GM18508 (cell line): ENCODE results near the gene ANKRD36C.
"Not testable (repeated sequence)": the region's sequence is repeated elsewhere in the genome, so short reads cannot be mapped to it uniquely, and the experiment has no call there.

Experiments
- ATAC-seq: cut with Tn5 transposase; IDR thresholded peaks from one replicate; pipeline ENCODE4 v1.9.1; 2021; ENCODE audit warnings: moderate number of reproducible peaks; ENCODE audit not compliant: insufficient read depth, unreplicated experiment

The ANKRD36C gene

DNA sequence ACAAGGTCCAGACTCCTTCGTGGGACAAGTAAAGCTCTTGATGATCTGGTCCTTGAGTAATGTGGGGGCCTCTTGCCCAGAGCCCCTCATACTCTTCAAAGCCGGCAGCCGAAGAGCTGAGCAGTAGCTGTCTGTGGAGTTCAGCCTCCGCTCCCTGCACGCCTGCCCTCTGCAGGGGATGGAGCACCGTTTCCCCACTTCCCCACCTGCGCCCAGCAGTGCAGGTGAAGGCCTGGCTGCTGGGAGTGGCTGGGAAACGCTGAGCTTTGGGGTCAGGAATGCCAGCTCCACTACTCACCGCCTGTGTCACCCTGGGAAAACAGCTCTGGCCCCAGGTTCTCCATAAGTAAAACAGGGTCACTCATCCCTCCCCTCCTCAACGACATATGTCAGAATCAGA, 18.2 kb upstream of the ANKRD36C start:
- ATAC-seq = not testable (repeated sequence)

DNA sequence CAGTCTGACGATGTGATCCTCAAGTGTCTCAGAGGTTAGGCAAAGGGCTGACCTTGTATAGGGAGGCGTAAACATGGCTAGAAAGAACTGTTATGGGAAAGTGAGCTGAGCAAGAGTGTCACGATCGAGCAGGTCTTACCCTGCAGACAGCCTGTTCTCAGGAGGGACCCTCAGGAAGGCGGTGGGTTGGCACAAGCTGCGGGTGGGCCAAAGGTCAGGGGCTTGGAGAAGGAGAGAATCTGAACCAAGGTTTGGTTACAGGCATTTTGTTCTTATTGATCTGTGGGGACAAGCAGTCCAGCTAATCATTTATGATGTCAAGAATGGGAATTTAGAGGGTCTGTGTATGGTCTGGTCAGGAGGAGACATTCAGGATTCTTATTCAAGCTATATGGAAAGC, 16.4 kb upstream of the ANKRD36C start:
- not testable (repeated sequence) for ATAC-seq

DNA sequence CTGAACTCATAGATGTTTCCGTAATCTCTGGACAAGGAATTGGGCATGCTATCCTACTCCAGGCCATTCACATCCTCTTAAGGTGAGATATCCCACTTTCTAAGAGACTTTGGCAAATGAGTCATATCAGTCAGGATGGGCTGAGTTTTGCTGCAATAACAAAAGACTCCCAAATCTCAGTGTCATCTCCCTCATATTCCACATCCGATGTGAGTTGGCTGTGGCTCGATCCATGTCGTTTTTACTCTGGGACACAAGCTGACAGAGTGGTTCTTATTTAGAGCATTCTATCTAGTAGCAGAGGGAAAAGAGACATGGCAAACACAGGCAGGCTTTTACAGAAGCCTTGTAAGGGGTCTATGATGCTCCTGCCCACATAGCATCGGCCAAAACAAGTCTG, 14.6 kb upstream of the ANKRD36C start:
- not testable (repeated sequence) for ATAC-seq

DNA sequence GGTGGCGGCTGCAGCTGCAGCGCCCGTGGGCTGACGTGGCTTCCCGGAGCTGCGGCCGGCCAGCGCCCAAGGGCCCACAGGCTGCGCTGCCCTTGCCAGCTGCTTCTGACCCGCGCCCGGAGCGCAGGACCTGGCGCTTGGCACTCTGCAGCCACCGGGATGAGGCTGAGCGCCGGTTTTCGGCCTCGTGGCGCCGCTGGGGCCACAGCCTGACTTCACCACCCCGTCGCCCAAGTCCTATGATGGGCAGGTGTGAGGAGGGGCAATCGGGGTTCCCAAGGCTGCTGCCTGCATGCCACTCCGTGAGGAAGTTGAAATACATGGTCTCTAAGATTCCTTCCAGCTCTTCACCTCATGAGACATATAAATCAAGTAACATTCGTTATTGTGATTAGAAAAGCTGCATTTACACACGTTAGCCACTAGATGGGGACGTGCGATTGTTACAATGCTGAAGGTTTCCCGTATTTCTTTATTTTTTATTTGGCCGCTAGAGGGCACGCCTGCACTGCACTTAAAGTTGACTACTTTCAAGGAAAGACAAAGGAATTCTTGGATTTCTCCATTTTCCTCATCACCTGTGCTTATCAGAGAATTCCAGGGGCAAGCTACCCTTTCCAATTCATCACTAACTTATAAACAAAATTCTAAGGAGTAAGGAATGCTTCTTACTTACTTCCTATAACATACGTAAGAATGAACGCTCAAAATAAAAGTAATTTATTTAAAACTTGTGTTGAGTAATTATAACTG, 1.1 kb upstream of the ANKRD36C start:
- ATAC-seq = not testable (repeated sequence)

DNA sequence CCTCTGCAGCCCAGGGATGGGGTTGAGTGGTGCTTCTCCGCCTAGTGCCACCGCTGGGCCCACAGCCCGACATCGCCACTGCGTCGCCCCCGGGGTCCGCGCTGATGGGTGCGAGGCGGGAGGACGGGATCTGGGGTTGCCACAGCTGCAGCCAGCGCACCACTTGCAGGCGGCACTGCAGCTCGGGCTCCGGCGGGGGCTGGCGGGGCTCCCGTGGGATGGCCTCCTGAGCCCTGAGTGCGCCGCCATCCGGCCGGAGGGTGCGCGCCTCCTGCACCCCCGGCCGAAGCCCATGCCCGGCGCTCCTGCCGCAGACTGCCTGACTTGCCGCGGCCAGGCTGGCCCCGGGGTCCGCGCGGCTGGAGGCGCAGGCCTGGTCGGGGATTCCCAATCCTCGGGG, 478 bp upstream of the ANKRD36C start:
- ATAC-seq = peak; percentile 17

DNA sequence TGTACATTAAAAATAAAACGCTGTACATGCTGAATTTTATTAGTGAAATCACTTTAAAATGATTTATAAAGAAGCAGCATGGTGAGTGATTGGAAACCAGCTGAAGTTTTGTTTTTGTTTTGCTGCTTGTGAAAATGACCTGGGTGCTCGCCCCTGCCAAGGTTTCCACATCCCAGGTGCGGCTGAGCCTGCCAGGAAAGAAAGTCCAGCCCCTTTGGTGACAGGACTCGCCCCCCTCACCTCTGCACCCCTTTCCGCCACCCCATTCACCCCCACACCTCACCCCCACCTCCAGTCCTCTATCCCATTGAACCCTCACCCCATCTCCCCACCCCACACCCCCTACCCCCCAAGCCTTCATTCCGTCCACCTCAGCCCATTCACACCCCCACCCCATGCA, 740 bp downstream of the ANKRD36C start:
- not testable (repeated sequence) for ATAC-seq

DNA sequence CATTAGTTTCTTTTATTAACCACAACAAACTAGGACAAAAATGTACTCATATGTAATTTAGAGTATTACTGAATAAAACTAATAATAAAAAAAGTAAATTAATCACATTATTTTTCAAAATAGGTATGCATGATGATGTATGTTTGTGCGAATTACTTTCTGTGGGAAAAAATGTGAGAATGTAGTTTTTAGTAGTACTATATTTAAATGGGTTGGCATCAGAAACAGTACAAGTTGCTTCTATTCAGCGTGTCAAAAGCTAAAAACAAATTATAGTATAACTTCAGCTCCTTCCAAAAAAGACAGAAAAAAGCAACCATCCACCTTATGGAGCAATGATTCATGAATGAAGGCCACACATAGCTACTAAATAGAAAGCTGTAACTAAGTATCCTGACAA, 40.0 kb downstream of the ANKRD36C start:
- ATAC-seq = not testable (repeated sequence)

DNA sequence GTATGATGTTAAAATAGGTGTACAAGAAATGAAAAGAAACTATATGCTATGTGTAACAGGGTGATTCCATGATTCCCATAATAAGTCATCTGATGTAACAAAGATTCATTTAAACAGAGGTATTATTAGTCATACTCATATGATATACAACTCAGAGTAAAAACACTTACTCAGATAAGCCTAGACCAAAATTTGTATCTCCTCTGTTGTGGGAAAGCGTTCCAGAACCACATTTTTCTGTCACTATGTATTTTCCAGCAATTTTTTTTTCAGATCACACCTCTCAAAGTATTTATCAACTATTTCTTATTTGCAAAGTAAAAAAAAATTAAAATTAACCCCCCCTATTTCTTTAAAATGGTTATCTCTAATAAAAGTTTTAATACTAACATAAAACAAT, 43.6 kb downstream of the ANKRD36C start:
- ATAC-seq = not testable (repeated sequence)

DNA sequence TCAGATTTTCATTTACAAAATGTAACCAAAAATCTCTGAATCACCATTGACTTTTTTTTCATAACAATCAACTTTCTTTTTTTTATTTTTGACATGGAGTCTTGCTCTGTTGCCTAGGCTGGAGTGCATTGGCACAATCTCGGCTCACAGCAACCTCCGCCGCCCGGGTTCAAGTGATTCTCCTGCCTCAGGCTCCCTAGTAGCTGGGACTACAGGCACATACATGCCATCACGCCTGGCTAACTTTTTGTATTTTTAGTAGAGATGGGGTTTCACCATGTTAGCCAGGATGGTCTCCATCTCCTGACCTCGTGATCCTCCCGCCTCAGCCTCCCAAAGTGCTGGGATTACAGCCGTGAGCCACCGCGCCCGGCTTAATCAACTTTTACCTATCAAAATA, 51.7 kb downstream of the ANKRD36C start:
- not testable (repeated sequence) for ATAC-seq

DNA sequence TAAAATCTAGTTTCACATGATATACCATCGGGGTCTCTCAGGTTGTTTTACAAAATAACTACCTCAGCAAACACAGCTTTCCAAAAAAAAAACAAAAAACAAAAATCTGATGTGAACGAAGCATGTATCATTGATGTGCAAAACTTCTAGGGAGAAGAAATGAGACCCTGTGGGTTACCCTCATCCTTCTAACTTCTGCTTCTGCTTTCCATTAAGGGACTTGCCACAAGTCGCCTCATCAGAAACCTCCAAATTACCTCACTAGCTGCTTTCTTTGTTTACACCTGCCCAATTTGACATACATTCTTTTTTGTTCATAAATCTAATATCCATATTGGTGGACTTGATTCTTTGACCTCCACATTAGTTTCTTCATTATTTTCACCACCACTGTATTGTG, 60.9 kb downstream of the ANKRD36C start:
- not testable (repeated sequence) for ATAC-seq

DNA sequence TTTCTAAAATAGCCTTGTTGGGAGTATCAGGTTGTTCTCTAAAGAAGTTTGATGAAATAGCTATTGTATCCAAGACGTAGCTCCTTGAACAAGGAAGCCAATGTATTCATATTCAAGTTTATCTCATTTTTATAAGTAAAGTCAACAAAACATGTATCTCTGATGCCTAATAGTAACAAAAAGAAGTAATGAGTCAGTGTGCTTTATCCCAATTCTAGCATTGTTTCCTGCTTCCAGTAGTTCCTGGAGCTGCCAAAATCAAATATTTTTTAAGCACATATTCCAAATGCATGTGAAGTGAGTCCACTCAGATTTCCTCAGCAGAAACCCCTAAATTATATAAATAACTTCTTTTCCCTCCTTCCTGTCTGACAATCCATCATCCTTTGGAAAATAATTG, 74.6 kb downstream of the ANKRD36C start:
- ATAC-seq = not testable (repeated sequence)

DNA sequence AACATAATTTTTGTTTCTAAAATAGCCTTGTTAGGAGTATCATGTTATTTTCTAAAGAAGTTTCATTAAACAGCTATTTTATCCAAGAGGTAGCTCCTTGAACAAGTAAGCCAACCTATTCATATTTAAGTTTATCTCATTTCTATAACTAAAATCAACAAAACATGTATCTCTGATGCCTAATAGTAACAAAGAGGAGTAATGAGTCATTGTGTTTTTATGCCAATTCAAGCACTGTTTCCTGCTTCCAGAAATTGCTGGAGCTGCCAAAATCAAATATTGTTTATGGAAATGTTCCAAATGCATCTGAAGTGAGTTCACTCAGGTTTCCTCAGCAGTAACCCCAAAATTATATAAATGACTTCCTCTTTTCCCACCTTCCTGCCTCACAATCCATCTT, 76.5 kb downstream of the ANKRD36C start:
- not testable (repeated sequence) for ATAC-seq

DNA sequence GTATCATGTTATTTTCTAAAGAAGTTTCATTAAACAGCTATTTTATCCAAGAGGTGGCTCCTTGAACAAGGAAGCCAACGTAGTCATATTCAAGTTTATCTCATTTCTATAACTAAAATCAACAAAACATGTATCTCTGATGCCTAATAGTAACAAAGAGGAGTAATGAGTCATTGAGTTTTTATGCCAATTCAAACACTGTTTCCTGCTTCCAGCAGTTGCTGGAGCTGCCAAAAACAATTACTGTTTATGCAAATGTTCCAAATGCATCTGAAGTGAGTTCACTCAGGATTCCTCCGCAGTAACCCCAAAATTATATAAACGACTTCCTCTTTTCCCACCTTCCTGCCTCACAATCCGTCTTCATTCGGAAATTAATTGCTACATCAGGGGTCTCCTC, 80.2 kb downstream of the ANKRD36C start:
- ATAC-seq = not testable (repeated sequence)

DNA sequence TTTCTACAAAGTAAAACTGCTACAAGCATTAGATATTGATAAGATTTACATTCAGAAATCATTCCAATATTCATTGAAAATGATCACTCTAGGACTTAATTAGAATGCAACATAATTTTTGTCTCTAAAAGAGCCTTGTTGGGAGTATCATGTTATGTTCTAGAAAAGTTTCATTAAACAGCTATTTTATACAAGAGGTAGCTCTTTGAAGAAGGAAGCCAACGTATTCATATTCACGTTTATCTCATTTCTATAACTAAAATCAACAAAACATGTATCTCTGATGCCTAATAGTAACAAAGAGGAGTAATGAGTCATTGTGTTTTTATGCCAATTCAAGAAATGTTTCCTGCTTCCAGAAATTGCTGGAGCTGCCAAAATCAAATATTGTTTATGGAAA, 97.2 kb downstream of the ANKRD36C start:
- ATAC-seq = not testable (repeated sequence)

DNA sequence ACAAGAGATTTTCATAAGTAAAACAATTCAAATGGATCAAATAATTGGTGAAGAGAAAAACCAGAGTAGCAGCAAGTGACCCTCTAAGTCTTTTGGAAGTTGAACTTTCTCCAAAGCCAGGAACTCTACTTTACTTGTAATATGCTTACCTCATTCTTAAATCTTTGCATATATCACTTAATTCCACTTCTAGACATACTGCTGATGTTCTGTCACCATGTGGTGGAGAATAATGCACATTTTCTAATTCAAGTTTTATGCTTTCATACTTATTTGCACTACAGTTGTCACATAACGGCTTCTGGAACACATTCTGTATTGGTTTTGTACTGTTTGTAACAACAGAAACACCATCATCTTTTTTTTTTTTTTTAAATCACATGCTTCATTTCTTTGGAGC, 123.7 kb downstream of the ANKRD36C start:
- not testable (repeated sequence) for ATAC-seq

DNA sequence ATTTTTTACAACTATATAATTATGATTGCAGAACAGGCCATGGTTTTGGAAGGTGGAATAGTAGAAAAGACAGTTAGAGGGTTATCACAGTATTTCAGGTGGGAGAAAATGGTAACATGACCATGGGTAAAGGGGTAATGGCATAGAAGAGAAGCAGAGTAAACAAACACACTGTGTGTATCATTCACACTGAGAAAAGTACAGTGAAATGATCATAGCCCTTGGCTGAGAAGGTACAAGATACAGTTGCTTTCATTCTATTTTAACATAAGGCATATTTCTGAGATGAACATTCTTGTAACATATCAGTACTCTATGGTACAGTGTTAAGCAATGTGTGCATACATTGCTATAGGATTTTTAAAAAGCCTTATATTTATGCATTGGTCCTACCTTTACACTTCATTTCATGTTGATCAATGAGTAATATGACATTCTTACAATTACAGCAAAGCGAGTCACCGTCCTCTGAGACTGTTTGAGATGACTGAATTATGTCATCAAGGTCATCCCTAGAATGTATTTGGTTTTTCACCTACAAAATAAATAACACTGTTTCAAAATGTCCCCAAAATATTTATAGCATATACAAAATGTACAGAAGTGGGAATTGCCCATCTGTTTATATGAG, 124.5 kb downstream of the ANKRD36C start:
- ATAC-seq = not testable (repeated sequence)

DNA sequence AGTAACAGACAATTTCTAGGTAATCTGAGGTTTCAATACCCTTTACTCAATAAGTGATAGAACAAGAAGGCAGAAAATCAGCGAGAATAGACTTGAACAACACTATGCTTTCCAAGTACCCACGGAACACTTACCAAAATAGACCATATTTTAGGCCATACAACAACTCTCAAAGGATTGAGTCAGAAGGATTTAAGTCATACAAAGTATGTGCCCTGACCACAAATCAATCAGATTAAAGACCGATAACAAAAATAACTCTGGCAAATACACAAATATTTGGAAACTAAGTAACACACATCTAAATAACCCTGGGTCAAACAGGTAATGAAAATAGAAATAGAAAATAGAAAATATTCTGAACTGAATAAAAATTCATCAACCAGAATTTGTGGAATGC, 129.5 kb downstream of the ANKRD36C start:
- not testable (repeated sequence) for ATAC-seq

DNA sequence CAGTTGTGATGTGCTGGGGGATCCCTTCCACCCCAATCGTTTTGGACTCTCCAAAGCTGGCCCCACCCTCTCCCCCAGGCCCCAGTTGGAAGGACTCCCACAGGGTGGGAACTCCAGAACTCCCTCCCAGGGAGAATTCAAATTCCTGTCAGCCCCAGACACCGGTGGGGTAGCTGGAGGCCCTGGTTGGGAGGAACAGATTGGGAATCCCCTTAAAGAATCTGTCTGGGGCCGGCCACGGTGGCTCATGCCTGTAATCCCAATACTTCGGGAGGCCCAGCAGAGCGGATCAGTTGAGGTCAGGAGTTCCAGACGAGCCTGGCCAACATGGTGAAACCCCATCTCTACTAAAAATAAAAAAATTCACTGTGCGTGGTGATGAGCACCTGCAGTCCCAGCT, 155.5 kb downstream of the ANKRD36C start:
- no peak for ATAC-seq

DNA sequence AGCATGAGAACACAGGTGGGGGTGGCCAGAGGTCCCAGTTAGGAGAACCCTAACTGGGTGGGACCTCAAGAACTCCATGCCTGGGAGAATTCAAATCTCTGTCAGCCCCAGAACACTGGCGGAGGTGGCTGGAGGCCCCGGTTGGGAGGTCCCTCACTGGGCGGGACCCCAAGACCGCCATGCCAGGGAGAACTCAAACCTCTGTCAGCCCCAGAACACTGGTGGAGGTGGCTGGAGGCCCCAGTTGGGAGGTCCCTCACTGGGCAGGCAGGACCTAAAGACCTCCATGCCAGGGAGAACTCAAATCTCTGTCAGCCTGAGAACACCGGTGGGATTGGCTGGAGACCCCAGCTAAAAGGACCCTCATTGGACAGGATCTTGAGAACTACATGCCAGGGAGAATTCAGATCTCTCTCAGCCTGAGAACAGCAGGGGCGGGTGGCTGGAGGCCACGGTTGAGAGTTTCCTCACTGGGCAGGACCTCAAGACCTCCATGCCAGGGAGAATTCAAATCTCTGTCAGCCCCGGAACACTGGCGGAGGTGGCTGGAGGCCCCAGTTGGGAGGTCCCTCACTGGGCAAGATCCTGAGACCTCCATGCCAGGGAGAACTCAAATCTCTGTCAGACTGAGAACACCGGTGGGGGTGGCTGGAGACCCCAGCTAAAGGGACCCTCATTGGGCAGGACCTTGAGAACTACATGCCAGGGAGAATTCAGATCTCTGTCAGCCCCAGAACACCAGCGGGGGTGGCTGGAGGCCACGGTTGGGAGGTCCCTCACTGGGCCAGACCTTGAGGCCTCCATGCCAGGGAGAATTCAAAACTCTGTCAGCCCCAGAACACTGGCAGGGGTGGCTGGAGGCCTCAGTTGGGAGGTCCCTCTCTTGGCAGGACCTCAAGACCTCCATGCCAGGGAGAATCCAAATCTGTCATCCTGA, 157.3 kb downstream of the ANKRD36C start:
- ATAC-seq = not testable (repeated sequence)

DNA sequence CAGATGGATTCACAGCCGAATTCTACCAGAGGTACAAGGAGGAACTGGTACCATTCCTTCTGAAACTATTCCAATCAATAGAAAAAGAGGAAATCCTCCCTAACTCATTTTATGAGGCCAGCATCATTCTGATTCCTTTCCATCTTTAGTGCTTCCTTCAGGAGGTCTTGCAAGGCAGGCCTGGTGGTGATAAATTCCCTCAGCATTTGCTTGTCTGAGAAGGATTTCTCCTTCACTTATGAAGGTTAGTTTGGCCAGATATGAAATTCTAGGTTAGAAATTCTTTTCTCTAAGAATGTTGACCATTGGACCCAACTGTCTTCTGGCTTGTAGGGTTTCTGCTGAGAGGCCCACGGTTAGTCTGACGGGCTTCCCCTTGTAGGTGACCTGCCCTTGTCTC, 167.4 kb downstream of the ANKRD36C start:
- ATAC-seq = not testable (repeated sequence)

DNA sequence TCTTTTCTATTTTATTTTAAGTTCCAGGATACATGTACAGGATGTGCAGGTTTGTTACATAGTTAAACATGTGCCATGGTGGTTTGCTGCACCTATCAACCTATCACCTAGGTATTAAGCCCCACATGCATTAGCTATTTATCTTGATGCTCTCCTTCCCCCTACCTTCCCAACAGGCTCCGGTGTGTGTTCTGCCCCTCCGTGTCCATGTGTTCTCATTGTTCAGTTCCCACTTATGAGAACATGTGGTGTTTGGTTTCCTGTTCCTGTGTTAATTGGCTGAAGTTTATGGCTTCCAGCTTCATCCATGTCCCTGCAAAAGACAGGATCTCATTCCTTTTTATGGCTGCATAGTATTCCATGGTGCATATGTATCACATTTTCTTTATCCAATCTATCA, 174.1 kb downstream of the ANKRD36C start:
- not testable (repeated sequence) for ATAC-seq
